Measurements from ENCODE around the gene AVPI1.

AVPI1 gene

DNA sequence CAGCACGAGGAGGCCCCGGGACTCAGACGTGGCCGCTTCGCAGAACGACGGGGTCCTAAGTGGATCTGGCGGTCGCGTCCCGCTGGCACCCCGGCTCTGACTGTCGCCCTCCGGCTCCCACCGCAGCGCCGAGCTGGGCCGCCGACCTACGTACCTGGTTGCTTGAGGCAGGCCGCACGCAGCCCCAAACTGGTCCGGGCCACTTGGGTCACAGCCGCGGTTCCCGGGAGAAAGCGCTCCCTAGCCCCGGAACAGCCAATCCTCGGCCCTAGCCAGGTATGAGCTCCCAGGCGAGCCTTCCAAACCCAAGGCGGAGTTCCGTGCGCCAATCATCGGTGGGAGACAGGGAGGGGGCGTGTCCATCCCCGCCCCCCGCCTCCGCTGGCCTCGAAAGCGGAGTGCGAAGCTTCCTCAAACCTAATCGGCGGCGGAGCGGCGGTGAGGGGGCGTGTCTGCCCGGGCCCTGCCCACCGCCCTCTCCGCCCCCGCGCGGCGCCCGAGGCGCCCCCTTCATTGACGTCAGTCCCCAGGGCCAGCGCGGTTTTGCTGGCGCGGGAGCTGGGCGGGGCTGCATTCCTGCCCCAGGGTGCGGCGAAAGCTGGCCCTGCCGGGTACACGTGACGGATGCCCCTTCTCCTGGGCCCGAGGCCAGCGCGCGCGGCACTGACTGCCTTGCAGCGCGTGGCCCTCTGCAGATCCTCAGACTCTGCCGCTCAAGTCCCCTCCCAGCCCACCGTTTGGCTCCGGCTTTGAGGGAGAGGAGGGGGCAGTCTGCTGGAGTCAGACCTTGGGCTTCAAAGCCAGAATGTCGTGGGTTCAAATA is at the start of gene AVPI1:
AVPI1 (minus strand) TSS at position 280 of the 823 bp plus-strand sequence. CDS start 7,336 bp downstream, outside the sequence.
- peak; percentile 91 for DNase-seq

DNA sequence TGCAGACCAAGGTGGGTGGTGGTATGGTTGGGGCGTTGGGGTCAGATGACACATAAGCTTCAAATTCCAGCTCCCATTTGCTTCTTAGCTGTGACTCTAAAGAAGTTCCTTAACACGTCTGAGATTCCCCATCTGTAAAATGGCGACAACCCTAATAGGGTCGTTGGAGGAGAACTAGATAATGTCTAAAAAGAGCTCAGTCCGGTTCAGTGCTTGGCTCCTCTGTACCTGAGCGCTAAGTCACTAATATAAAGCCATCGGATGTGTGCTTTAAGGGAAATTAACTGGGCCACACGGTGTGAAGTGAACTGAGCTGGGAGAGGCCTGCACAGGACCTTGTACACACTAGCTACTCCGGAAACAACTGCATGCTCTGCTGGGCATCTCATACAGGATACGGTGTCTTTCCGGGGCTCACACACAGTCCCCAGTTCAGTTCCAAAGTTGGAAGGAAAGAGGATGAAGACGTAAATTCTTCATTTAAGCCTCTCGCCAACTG is 49.4 kb upstream of the AVPI1 start:
- DNase-seq: no peak

DNA sequence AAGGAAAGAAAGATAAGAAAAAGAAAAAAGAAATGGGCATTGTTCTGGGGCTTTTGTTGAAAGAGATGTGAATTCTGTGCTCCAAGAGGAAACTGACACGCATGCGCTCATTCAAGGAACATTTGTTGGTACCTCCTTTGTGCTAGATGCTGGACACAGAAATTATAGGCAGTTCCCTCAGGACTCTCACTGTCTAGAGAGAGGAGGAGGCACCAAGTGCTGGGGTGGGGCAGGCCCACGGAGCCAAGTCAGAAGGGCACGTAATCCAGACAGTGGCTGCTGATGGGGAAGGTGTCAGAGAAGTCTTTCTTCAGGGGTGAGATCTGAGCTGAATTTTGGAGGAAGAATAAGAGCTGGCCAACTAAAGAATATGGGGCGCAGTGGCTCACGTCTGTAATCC is 47.0 kb upstream of the AVPI1 start:
- no peak for DNase-seq

DNA sequence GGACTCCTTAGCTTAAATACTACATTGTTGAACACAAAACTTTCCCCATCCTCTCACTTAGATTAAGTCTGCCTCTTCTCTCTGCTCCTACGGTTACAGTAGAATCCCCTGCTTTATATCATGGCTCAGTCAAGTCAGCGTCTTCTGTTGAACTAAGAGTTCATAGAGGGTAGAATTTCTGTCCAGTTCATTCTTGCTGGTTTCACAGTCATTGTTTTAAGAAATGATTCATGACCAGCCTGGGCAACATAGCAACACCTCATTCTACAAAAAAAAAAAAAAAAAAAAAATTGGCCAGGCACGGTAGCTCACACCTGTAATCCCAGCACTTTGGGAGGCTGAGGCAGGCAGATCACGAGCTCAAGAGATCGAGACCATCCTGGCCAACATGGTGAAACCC is 46.2 kb upstream of the AVPI1 start:
- DNase-seq: no peak

DNA sequence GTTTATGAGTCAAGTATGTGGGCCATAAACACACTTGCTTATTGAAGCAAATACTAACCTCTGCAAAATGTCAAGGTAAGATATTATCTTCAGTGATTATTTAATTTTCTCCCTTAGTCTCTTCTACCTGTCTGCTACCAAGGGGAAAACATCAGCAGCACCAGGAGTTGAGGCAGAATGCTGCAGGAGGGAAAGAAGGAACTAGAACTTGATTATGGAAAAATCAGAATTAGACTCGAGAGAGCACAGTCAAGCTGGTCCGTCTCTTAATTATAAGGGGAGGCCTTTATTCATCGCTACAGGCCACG is 45.0 kb upstream of the AVPI1 start:
- no peak for DNase-seq

- peak; percentile 8 for DNase-seq
Measured at GRCh38 chr10:97731346-97732051, 44.5 kb upstream of the AVPI1 start.

DNA sequence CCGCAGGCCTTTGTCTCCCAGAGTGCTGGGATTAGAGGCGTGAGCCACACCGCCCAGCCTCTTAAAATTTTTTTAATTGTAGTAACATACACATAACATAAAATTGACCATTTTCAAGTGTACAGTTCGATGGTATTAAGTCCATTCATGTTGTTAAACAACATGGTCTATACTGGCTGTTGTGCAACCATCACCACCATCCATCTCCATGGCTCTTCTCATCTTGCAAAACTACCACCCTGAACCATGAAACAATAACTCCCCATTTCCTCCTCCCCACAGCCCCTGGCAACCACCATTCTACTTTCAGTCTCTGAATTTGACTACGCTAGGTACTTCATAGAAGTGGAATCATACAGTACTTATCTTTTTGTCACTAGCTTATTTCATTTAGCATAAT is 42.0 kb upstream of the AVPI1 start:
- DNase-seq: no peak

DNA sequence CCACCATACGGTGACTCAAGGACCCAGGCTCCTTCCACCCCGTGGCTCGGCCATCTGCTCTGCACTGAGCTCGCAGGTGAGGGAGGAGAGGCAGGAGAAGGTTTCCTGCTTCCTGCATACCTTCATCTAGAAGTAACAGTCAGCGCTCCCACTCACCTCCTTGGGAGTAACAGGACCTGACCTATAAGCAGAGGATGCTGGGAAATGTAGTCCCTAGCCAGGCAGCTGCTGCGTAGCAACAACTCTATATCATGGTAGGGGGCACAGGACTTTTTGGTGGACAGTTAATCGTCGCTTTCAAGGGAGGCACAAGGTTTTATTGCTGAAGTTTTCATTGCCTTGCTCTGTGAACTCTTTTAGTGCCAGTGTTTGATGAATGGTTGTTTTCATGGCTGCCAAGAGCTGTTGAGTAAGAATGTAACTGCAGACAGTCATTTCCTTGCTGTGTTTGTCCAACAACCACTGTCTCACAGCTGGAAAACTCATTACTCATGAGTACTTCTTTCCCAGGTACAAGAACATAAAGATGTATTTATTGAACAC is 39.7 kb upstream of the AVPI1 start:
- DNase-seq: no peak

- DNase-seq: no peak
Measured at GRCh38 chr10:97724341-97724941, 37.4 kb upstream of the AVPI1 start.

DNA sequence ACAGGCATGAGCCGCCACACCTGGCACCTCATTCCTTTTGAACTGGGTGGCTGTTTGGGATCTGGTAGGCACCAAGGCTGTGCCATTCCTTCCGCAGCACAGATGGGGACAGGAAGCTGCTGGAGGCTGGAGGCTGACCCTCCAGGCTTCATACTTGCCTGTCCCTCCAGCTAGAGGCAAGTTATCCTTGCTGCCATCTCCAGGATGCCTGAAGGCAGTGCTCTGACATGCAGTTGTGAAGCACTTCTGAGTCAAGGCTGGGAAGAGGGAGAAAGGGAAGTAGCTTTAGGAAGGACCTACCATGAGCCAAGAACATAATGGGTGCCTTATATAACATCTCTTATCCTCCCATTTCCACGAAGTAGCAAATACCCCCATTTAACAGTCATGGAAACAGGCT is 36.0 kb upstream of the AVPI1 start:
- no peak for DNase-seq

DNA sequence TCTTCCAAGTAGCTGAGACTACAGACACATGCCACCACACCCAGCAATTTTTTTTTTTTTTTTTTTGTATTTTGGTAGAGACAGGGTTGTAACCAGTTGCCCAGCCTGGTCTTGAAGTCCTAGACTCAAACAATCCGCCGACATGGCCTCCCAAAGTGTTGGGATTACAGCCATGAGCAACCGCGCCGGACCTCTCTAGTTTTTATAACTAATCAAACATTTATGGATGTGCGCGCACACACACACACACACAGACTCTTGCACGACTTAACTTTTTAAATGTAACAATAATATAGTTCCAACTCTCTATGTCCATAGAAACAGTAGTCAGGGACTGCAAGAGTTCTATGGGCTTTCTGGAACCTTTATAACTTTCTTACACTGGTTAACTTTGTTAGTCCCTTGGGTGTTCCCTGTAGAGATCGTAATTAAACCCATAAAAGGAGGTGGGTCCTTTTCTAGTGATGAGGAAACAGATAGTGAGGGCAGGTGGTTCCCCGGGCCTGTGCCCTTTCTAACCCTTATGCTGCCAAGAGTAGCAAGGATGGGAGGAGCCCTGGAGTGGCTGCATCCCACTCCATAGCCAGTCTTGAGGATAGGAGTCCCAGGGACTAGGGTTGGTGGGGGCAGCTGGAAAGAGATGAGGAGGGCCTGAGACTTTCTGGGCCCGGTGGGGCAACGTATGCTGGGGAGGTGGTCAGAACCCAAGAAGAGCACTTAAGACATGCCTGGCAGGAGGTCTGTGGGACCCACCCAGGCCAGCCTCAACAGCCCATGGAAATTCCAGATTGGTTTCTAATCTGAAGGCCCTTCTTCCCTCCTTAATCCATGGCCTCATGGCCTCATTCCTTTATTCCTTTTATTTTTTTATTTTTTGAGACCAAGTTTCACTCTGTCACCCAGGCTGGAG is 35.1 kb upstream of the AVPI1 start:
- DNase-seq: no peak

DNA sequence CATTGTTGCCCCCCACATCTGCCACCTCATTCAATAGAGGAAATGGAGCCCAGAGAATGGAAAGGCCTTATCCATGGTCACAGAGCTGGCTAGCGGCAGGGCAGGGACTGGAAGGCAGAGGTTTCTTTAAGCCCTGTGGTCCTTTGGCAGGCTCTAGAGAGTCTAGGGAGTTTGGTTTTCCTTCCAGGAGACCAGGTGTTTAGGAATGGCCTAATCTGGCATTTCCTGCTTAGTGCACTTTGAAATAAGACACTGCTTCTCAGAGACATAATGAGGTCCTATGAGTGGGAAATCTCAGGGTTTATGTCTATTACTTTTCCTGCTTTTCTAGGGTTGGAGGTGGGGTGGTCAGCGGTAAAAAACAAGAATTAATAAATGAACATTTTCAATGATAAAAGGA is 32.6 kb upstream of the AVPI1 start:
- DNase-seq: no peak

DNA sequence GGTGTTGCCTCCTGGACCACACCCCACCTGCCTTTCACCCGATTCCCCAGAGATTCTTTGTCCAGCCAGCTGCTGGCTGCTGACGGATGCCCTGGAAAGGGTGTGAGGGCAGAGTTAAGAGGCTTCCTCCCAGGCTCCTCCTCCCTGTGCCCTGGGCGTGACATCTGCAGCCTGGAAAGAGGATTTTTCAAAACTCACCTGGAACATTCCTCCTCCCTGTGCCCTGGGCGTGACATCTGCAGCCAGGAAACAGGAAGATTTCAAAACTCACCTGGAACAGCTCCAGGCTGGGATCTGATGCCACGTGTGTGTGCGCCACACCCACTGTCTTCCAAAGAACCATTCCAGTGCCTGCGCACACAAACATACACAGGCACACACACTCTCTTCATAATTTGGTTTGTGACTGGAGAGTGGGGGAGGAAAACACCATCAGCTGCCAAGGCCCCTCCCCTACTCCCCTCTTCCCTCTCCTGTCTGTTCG is 31.7 kb upstream of the AVPI1 start:
- DNase-seq: no peak

DNA sequence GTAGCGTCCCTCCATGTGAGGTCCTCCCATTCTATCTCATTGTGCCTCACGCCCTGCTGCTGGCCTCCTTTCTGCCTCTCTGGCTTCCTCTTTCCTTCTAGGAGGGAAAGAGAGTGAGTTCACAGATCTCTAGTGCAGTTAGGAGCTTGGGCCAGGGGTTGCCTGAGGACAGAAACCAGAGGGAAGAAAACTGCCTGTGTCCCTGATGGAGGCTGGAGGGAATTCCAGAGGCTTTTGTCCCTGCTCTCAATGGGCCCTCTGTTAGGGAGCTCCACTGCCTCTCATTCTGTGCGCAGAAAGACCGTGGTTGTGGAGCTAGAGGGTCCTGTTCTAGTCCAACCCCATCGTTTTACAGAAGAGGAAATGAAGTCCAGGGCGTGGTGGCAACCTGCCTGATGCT is 31.1 kb upstream of the AVPI1 start:
- no peak for DNase-seq

DNA sequence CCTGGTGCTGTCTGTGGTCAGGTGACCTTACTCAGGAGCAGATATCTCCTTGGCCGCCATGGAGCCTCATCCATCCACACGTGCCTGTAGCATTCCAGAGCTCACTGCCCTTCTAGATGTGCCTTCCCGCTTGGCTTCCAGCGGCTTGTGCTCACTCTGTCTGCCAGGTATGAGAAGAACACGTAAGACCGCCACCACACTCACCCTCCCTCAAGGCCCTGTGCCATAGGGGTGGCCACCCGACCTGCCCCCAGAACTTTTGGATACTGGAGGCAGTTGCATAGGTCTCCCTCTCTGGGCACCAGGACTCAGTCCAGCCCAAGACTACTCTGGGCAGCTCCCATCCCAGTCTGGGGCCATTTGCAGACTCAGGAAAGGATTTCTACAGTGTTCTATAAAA is 30.6 kb upstream of the AVPI1 start:
- no peak for DNase-seq

DNA sequence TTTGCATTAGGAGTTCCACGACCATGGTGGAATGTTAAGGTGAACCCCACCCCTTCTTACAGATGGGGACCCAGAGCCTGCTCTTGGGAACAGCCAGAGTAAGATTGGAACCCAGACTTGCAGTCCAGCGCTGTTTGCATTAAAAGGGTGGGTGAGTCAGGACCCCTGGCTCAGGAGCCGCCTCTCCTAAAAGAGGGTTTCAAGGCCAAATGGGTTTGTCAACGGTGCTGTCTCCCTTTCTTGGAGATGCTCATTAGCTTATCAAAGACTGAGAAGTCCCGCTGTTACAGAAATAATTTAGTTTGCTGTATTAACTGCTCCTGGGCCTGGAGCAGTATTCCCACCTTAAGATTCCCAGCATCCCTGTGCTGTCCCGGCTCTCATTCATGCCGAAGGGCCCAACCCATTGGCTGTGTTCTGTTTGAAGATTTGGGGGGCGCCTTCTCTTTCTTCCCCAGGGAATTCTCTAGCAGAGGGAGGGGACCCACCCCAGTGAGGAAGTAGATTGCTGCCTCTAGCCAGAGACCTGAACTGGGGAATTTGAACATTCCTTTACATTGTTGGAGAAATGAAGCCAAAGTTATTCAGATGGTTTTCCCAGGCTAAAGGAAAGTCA is 28.3 kb upstream of the AVPI1 start:
- DNase-seq: no peak

- DNase-seq: no peak
Measured at GRCh38 chr10:97714401-97715258, 27.6 kb upstream of the AVPI1 start.

GRCh38 chr10:97713826-97714400 is 26.9 kb upstream of the AVPI1 start:
- DNase-seq: no peak

DNA sequence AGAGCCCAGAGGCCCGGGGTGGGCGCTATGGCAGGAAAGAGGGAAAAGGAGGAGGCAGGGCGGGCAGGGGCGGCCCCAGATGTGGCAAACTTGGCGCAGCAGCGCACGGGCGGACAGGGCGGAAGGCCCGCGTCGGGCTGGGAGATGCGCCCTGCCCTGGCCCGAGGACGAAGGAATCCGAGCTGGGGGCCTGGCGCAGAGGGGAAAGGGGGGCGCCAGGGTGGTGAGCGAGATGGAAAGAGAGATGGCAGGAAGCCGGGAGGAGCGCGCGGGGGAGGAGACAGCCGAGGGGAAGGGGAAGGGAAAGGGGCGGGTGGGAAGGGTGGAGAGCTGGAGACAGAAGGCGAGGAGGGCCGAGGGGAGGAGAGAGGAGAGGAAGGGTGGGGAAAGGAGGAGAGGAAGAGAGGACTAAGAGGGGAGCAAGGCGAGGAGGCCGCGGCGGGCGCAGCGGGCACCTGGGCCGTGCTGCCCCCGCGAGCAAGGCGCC is 26.3 kb upstream of the AVPI1 start, which contains the start of gene MARVELD1:
MARVELD1 (plus strand) TSS at position 392 of the 487 bp plus-strand sequence. CDS start 147 bp downstream, outside the sequence.
- no peak for DNase-seq
